Measurements from ENCODE around the gene ENAM.

DNA sequence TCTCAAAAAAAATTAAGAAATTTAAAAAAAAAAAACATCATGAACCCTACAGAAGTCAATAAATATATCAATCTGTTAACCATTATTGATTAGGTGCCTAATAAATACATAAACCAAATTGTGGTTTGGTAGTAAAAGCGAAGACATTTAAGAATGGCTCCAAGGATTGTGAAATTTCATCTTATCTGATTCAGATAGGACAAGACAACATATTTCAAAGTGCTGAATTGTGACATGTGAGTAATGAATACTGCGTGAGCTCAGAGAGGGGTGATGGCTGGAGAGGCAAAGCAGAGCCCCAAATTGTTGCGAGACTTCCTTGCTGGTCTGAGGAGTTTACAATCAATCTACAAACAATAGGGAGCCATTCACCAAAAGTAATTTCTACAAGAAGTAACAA, 28.2 kb upstream of the ENAM start:
- TF ChIP-seq POLR2A (IDR thresholded peaks at IDR 0.05) (no peak), CTCF (IDR thresholded peaks at IDR 0.05) (no peak)

All from vagina (tissue), 2 donors.